Brain microvascular endothelial cell (primary cell): Measurements from ENCODE around the gene LYPD8.

Experiments
- DNase-seq: peaks from one replicate; pipeline ENCODE4 v3.0.0-alpha.2; 2020
- H3K27ac ChIP-seq: fragments of 250-450 bp; sonication (Bioruptor Pico); 2 replicates; pipeline ENCODE4 v1.5.1; 2020; ENCODE audit warnings: mild to moderate bottlenecking, moderate library complexity
- H3K27me3 ChIP-seq: fragments of 250-450 bp; sonication (Bioruptor Pico); replicated peaks from 2 replicates; pipeline ENCODE4 v1.5.1; 2020; ENCODE audit warnings: mild to moderate bottlenecking
- H3K36me3 ChIP-seq: fragments of 250-450 bp; sonication (Bioruptor Pico); replicated peaks from 2 replicates; pipeline ENCODE4 v1.5.1; 2020; ENCODE audit warnings: mild to moderate bottlenecking
- H3K4me3 ChIP-seq: 2 replicates; pipeline ENCODE4 v1.5.1; 2011; ENCODE audit warnings: low read depth, mild to moderate bottlenecking, control low read depth, low read length, moderate library complexity
- CTCF ChIP-seq: IDR thresholded peaks from 2 replicates; pipeline ENCODE4 v1.5.1; 2011; ENCODE audit warnings: low read depth, mild to moderate bottlenecking, moderate library complexity, low read length, control low read depth, inconsistent platforms; ENCODE audit errors: missing control alignments
- in situ Hi-C: cut with HindIII; loops from 2 replicates; pipeline ENCODE4 v1.10.0; 2017; ENCODE audit warnings: low sequenced_read_pairs, low pct_ligation_motif_present

LYPD8 gene

GRCh38 chr1:248756151-248756550 lies 592 bp upstream of the LYPD8 start:
- no peak for DNase-seq

GRCh38 chr1:248753708-248754280 lies 1.8 kb downstream of the LYPD8 start:
- H3K27me3 ChIP-seq: no peaks in the 10 kb centered on the region
- DNase-seq: no peak
- TF ChIP-seq CTCF: no peak
- no peaks in the 10 kb centered on the region for H3K36me3 ChIP-seq
- H3K27ac ChIP-seq: no peak overlapping the region
- no peak overlapping the region for H3K4me3 ChIP-seq
- in situ Hi-C loops: no loop called here

More at GRCh38 chr1:248756151-248756550, 592 bp upstream of the LYPD8 start:
- no peaks in the 10 kb centered on the region for H3K27me3 ChIP-seq
- in situ Hi-C loops: no loop called here
- H3K4me3 ChIP-seq: no peak overlapping the region
- no peak for TF ChIP-seq CTCF
- H3K36me3 ChIP-seq: no peaks in the 10 kb centered on the region
- no peak overlapping the region for H3K27ac ChIP-seq

- DNase-seq: no peak
- no peak overlapping the region for H3K4me3 ChIP-seq
- H3K27me3 ChIP-seq: no peaks in the 10 kb centered on the region
- no peak for TF ChIP-seq CTCF
- no peak overlapping the region for H3K27ac ChIP-seq
- in situ Hi-C loops: no loop called here
- H3K36me3 ChIP-seq: no peaks in the 10 kb centered on the region
These were observed 2.4 kb downstream of the LYPD8 start for GRCh38 chr1:248753029-248753594.

GRCh38 chr1:248752161-248753028 lies 3.2 kb downstream of the LYPD8 start:
- in situ Hi-C loops: no loop called here
- Histone ChIP-seq H3K27ac (no peak overlapping the region), H3K27me3 (no peaks in the 10 kb centered on the region), H3K36me3 (no peaks in the 10 kb centered on the region), H3K4me3 (no peak overlapping the region)
- no peak for DNase-seq
- TF ChIP-seq CTCF: no peak

GRCh38 chr1:248751635-248752034 lies 3.9 kb downstream of the LYPD8 start:
- no peak for TF ChIP-seq CTCF

More at GRCh38 chr1:248751635-248752034, 3.9 kb downstream of the LYPD8 start:
- Histone ChIP-seq H3K27me3 (no peaks in the 10 kb centered on the region), H3K4me3 (no peak overlapping the region), H3K27ac (no peak overlapping the region), H3K36me3 (no peaks in the 10 kb centered on the region)
- DNase-seq: no peak
- in situ Hi-C loops: no loop called here
